ENCODE measurements around the gene AGRN.

GRCh38 chr1:1069711-1070676, 50.1 kb downstream of the AGRN start:
- TF ChIP-seq CTCF (IDR thresholded peaks at IDR 0.05) (no peak), POLR2A (IDR thresholded peaks at IDR 0.05; ENCODE audit: low read depth) (no peak), POLR2AphosphoS5 (IDR thresholded peaks at IDR 0.05) (no peak)

All from esophagus muscularis mucosa (tissue), 3 donors.